Measurements from ENCODE around the gene MRPS17.
A peak's percentile ranks its signal among the peaks of the same experiment; 100 is the strongest.
"Not testable (repeated sequence)": the region's sequence is repeated elsewhere in the genome, so short reads cannot be mapped to it uniquely, and the experiment has no call there.

Gene MRPS17

DNA sequence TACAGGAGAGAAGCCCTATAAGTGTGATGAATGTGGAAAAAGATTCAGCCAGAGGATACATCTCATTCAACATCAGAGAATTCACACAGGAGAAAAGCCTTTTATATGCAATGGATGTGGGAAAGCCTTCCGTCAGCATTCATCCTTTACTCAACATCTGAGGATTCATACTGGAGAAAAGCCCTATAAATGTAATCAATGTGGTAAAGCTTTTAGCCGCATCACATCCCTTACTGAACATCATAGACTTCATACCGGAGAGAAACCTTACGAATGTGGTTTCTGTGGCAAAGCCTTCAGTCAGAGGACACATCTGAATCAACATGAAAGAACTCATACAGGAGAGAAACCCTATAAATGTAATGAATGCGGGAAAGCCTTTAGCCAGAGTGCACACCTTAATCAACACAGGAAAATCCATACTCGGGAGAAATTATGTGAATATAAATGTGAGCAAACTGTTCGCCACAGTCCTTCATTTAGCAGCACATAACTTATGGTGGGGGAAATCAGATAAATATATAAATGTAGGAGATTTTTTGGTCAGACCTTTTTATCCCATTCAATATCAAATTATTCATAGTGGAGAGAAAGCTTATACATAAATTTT, 12.1 kb upstream of the MRPS17 start:
- DNase-seq (ENCODE audit: low read depth): no peak
- H3K4me3 ChIP-seq (ENCODE audit: low read length): no peak overlapping the region
- TF ChIP-seq, protein P1, sequence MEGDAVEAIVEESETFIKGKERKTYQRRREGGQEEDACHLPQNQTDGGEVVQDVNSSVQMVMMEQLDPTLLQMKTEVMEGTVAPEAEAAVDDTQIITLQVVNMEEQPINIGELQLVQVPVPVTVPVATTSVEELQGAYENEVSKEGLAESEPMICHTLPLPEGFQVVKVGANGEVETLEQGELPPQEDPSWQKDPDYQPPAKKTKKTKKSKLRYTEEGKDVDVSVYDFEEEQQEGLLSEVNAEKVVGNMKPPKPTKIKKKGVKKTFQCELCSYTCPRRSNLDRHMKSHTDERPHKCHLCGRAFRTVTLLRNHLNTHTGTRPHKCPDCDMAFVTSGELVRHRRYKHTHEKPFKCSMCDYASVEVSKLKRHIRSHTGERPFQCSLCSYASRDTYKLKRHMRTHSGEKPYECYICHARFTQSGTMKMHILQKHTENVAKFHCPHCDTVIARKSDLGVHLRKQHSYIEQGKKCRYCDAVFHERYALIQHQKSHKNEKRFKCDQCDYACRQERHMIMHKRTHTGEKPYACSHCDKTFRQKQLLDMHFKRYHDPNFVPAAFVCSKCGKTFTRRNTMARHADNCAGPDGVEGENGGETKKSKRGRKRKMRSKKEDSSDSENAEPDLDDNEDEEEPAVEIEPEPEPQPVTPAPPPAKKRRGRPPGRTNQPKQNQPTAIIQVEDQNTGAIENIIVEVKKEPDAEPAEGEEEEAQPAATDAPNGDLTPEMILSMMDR (conservative IDR thresholded peaks at IDR 0.05; ENCODE audit: low read depth, low read length): no peak

DNA sequence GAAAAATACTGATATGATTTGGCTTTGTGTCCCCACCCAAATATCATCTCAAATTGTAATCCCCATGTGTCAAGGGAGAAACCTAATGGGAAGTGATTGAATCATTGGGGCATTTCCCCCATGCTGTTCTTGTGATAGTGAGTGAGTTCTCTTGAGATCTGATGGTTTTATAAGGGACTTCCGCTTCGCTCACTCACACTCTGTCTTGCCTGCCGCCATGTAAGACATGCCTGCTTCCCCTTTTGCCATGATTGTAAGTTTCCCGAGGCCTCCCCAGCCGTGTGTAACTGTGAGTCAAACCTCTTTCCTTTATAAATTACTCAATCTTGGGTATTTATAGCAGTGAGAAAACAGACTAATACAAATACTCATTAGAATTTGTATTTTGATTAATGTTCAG, 5.1 kb upstream of the MRPS17 start:
- no peak for DNase-seq (ENCODE audit: low read depth)
- no peak overlapping the region for H3K4me3 ChIP-seq (ENCODE audit: low read length)
- TF ChIP-seq, protein P1 (conservative IDR thresholded peaks at IDR 0.05; ENCODE audit: low read depth, low read length): no peak

DNA sequence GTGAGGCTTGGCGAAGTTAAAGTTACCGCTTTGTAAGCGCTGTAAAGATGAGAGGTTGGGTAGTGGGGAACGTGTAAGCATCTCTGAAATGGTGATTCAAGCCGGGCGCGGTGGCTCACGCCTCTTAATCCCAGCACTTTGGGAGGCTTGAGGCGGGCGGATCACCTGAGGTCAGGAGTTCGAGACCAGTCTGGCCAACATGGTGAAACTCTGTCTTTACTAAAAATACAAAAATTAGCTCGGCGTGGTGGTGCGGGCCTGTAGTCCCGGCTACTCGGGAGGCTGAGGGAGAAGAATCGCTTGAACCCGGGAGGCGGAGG, 635 bp downstream of the MRPS17 start:
- not testable (repeated sequence) for DNase-seq (ENCODE audit: low read depth)
- peak overlapping the region; percentile 95 for H3K4me3 ChIP-seq (ENCODE audit: low read length)

DNA sequence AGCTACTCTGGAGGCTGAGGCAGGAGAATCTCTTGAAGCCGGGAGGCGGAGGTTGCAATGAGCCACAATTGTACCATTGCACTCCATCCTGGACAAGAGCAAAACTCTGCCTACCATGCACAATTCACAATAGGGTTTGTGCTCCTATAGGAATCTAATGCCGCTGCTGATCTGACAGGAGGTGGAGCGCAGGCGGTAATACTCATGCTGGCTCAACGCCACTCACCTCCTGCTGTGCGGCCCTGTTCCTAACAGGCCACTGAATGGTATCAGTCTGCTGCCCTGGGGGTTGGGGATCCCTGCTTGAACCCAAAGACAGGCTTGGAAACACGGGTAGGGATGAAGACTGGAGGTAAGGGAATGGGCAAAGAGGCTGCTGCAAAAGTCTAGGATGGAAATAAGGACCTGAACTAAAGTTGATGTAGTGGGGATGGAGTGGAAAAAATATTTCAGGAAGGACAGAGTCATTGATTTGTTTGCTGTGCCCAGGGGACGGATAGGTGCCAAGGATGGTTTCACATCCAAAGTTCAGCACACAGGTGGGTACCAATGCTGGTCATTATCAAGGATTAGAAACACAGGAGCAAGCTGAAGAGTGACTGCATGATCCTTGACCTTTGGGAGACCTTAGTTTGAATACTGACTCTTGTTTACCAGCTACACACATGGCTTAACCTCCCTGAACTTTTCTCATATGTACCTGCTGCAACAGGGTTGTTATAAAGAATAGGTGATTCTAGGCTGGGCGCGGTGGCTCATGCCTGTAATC, 2.2 kb downstream of the MRPS17 start:
- no peak overlapping the region for H3K4me3 ChIP-seq (ENCODE audit: low read length)
- TF ChIP-seq, protein P1 (conservative IDR thresholded peaks at IDR 0.05; ENCODE audit: low read depth, low read length): no peak
- DNase-seq (ENCODE audit: low read depth): no peak

DNA sequence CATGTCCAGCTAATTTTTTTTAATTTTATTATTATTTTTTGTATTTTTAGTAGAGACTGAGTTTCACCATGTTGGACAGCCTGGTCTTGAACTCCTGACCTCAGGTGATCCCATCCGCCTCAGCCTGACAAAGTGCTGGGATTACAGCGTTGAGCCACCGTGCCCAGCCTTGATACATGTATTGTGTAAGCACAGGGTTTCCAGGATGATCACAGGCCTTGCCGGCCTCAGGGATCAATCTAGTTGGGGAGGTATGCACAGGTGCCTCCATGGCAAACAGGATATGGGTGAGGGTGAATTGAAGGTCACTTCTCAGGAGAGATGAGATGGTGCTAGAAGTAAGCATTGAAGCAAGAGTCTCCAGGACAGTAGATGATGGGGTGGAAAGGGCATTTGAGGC, 5.5 kb downstream of the MRPS17 start:
- TF ChIP-seq, protein P1 (conservative IDR thresholded peaks at IDR 0.05; ENCODE audit: low read depth, low read length): no peak
- H3K4me3 ChIP-seq (ENCODE audit: low read length): no peak overlapping the region
- no peak for DNase-seq (ENCODE audit: low read depth)

DNA sequence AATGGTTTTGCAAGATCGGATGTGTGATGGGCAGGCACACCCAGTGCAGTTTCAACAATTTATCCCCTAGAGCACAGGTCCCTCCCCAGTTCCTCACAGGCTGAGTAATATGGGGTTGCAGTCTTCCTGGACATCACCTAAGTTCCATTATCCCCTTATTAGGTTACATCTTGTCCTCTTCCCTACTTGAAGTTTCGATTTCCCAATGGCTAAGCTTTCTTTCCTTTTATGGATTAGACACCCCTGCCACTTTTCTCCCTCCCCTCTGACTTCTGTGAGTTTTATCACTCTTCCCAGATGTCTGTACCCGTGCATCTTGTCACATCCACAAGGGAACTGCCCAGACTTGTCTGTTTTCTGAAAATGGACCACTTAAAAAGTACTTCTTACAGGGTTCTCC, 10.3 kb downstream of the MRPS17 start:
- DNase-seq (ENCODE audit: low read depth): no peak
- TF ChIP-seq, protein P1 (conservative IDR thresholded peaks at IDR 0.05; ENCODE audit: low read depth, low read length): no peak
- no peak overlapping the region for H3K4me3 ChIP-seq (ENCODE audit: low read length)

DNA sequence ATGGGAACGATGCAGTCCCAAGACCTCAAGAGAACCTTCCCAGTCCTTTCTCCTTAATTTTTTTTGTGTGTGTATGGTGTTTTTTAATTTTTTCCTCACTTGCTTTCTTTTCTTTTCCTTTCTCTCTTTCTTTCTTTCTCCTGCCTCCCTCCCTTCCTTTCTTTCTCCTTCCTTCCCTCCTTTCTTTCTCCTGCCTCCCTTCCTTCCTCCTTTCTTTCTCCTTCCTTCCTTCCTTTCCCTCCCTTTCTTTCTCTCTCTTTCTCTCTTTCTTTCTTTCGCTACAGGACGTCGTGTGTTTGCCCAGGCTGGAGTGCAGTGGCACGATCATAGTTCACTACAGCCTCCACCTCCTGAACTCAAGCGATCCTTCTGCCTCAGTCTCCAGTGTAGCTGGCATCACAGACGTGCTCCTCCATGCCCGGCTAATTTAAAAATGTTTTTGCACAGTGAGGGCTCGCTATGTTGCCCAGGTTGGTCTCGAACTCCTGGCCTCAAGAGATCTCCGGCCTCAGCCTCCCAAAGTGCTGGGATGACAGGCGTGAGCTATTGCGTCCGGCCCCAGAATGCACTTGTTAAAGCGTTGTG, 12.0 kb downstream of the MRPS17 start:
- H3K4me3 ChIP-seq (ENCODE audit: low read length): peak overlapping the region; percentile 45
- no peak for DNase-seq (ENCODE audit: low read depth)
- TF ChIP-seq, protein P1 (conservative IDR thresholded peaks at IDR 0.05; ENCODE audit: low read depth, low read length): no peak

Data from retinal pigment epithelial cell (primary cell).